RPMI7951 (cell line): ENCODE results near the gene MAP3K8. TPM values are rescaled to one million over a fixed set of nuclear protein-coding genes. Genes with fewer than 3 reads are reported as not detected.

Experiments
- DNase-seq: peaks from one replicate; pipeline ENCODE4 v3.0.0-alpha.2; 2012; ENCODE audit warnings: low read depth
- total RNA-seq: library from RNA; depleted of rRNA; stranded (reverse); fragments of >200 nt; shearing (Covaris generic); gene quantifications from 2 replicates; pipeline ENCODE4 v1.2.3, GENCODE V29; 2014

MAP3K8 gene
- total RNA-seq, 1 experiment from 2014 or later: 5.4 TPM

GRCh38 chr10:30490289-30491000 is 56.5 kb downstream of the MAP3K8 start:
- DNase-seq: no peak

GRCh38 chr10:30491204-30491915 is 57.4 kb downstream of the MAP3K8 start:
- peak; percentile 26 for DNase-seq

GRCh38 chr10:30491916-30492515 is 58.0 kb downstream of the MAP3K8 start:
- no peak for DNase-seq

- DNase-seq: peak; percentile 90
These were observed 59.9 kb downstream of the MAP3K8 start for GRCh38 chr10:30493609-30494530.

- DNase-seq: no peak
These were observed 60.6 kb downstream of the MAP3K8 start for GRCh38 chr10:30494558-30494957.

- DNase-seq: peak; percentile 23
These were observed 61.7 kb downstream of the MAP3K8 start for GRCh38 chr10:30495687-30496086.

- DNase-seq: no peak
These were observed 65.8 kb downstream of the MAP3K8 start for GRCh38 chr10:30499816-30500215.

GRCh38 chr10:30500534-30500933 is 66.5 kb downstream of the MAP3K8 start:
- DNase-seq: no peak

GRCh38 chr10:30500963-30501504 is 67.0 kb downstream of the MAP3K8 start:
- DNase-seq: peak; percentile 41

GRCh38 chr10:30502266-30503060 is 68.5 kb downstream of the MAP3K8 start:
- DNase-seq: peak; percentile 89

GRCh38 chr10:30503700-30504266 is 69.8 kb downstream of the MAP3K8 start:
- peak; percentile 18 for DNase-seq

- DNase-seq: no peak
These were observed 71.7 kb downstream of the MAP3K8 start for GRCh38 chr10:30505543-30506298.

GRCh38 chr10:30509508-30509907 is 75.5 kb downstream of the MAP3K8 start:
- DNase-seq: no peak

GRCh38 chr10:30510184-30510931 is 76.4 kb downstream of the MAP3K8 start:
- peak; percentile 88 for DNase-seq

GRCh38 chr10:30510932-30511700 is 77.1 kb downstream of the MAP3K8 start:
- no peak for DNase-seq
